GM23338 (cell line): ENCODE measurements around the gene ZNF281. TPM values are rescaled to one million over a fixed set of nuclear protein-coding genes. Genes with fewer than 3 reads are reported as not detected.

Experiments used
- ATAC-seq: fragments of 200-7000 bp; cut with Tn5 transposase; 3 replicates; pipeline ENCODE4 v1.9.1; 2020
- DNase-seq: peaks from one replicate; pipeline ENCODE4 v3.0.0-alpha.2; 2015; ENCODE audit warnings: low spot score
- H2AFZ ChIP-seq: fragments of 200-600 bp; sonication (generic); 2 replicates; pipeline ENCODE4 v1.8.0; 2016; ENCODE audit warnings: antibody characterized with exemption, mild to moderate bottlenecking, moderate library complexity
- H3F3A ChIP-seq: fragments of 200-600 bp; sonication (generic); replicated peaks from 2 replicates; pipeline ENCODE4 v1.8.0; 2017; ENCODE audit warnings: antibody characterized with exemption, mixed run types, low read depth
- H3K27ac ChIP-seq: fragments of 200-600 bp; sonication (generic); 2 replicates; pipeline ENCODE4 v1.6.1; 2016; ENCODE audit warnings: low read depth
- H3K27me3 ChIP-seq: fragments of 200-600 bp; sonication (generic); 2 replicates; pipeline ENCODE4 v1.8.0; 2016; ENCODE audit warnings: mild to moderate bottlenecking, mixed run types, moderate library complexity; ENCODE audit not compliant: insufficient read depth
- H3K36me3 ChIP-seq: fragments of 200-600 bp; sonication (generic); 2 replicates; pipeline ENCODE4 v1.8.0; 2016; ENCODE audit warnings: mild to moderate bottlenecking; ENCODE audit not compliant: insufficient read depth
- H3K4me1 ChIP-seq: fragments of 200-600 bp; sonication (generic); 2 replicates; pipeline ENCODE4 v1.8.0; 2016; ENCODE audit warnings: mild to moderate bottlenecking, moderate library complexity; ENCODE audit not compliant: insufficient read depth
- H3K4me2 ChIP-seq: fragments of 200-600 bp; sonication (generic); 2 replicates; pipeline ENCODE4 v1.7.1; 2017; ENCODE audit warnings: mixed run types
- H3K4me3 ChIP-seq: fragments of 200-600 bp; sonication (generic); 2 replicates; pipeline ENCODE4 v1.6.1; 2016; ENCODE audit warnings: mixed run types
- H3K79me2 ChIP-seq: fragments of 200-600 bp; sonication (generic); replicated peaks from 2 replicates; pipeline ENCODE4 v1.8.0; 2017; ENCODE audit warnings: mild to moderate bottlenecking; ENCODE audit not compliant: insufficient read depth
- H3K9me2 ChIP-seq: fragments of 200-600 bp; sonication (generic); 2 replicates; pipeline ENCODE4 v1.8.0; 2017; ENCODE audit not compliant: insufficient read depth
- H4K20me1 ChIP-seq: fragments of 200-600 bp; sonication (generic); replicated peaks from 2 replicates; pipeline ENCODE4 v1.8.0; 2017; ENCODE audit warnings: mild to moderate bottlenecking; ENCODE audit not compliant: insufficient read depth
- H3K27ac Mint-ChIP-seq: 2 replicates; pipeline ENCODE4 v1.8.0; 2020; ENCODE audit warnings: inconsistent platforms, mild to moderate bottlenecking, moderate library complexity, mixed read lengths
- H3K27me3 Mint-ChIP-seq: 3 replicates; pipeline ENCODE4 v1.8.0; 2022; ENCODE audit warnings: low read depth, mild to moderate bottlenecking, moderate library complexity, mixed read lengths, inconsistent platforms; ENCODE audit not compliant: insufficient read depth, poor library complexity
- H3K36me3 Mint-ChIP-seq: 3 replicates; pipeline ENCODE4 v1.8.0; 2021; ENCODE audit warnings: low read depth, mild to moderate bottlenecking, inconsistent platforms, moderate library complexity, mixed read lengths
- H3K4me1 Mint-ChIP-seq: 3 replicates; pipeline ENCODE4 v1.8.0; 2020; ENCODE audit warnings: mild to moderate bottlenecking, inconsistent platforms, mixed read lengths
- H3K4me3 Mint-ChIP-seq: 3 replicates; pipeline ENCODE4 v1.8.0; 2021; ENCODE audit warnings: moderate library complexity, mild to moderate bottlenecking, inconsistent platforms, mixed read lengths
- H3K9me3 Mint-ChIP-seq: 3 replicates; pipeline ENCODE4 v1.8.0; 2020; ENCODE audit warnings: moderate library complexity, mild to moderate bottlenecking, inconsistent platforms, mixed read lengths
- CREB1 ChIP-seq: fragments of 250-450 bp; sonication (Bioruptor Pico); IDR thresholded peaks from 2 replicates; pipeline ENCODE4 v1.5.0; 2020; ENCODE audit warnings: low read depth, mild to moderate bottlenecking, moderate library complexity
- CTCF ChIP-seq, 2 experiments: fragments of 200-600 bp in 1 of 2; sonication (generic) in 1 of 2; conservative IDR thresholded peaks; 2 replicates each; pipeline versions ENCODE4 v1.5.1 to v1.6.1; 2016 to 2017; ENCODE audit warnings: antibody characterized with exemption in 2 of 2, low read depth in 2 of 2, mild to moderate bottlenecking in 2 of 2, moderate library complexity in 1 of 2
- ETS1 ChIP-seq: IDR thresholded peaks from 2 replicates; pipeline ENCODE4 v1.6.1; 2016; ENCODE audit warnings: antibody characterized with exemption
- EZH2 ChIP-seq: fragments of 200-600 bp; sonication (generic); IDR thresholded peaks from one replicate; pipeline ENCODE4 v1.8.0; 2017; ENCODE audit warnings: antibody characterized with exemption, mild to moderate bottlenecking, low read depth; ENCODE audit not compliant: unreplicated experiment
- EZH2phosphoT487 ChIP-seq: fragments of 200-600 bp; sonication (generic); IDR thresholded peaks from one replicate; pipeline ENCODE4 v1.8.1; 2018; ENCODE audit warnings: antibody characterized with exemption; ENCODE audit not compliant: unreplicated experiment
- NANOG ChIP-seq: IDR thresholded peaks from 2 replicates; pipeline ENCODE4 v1.6.1; 2016; ENCODE audit warnings: antibody characterized with exemption, borderline replicate concordance
- POLR2AphosphoS5 ChIP-seq: IDR thresholded peaks from 2 replicates; pipeline ENCODE4 v1.6.1; 2016; ENCODE audit warnings: antibody characterized with exemption, low read depth
- REST ChIP-seq: IDR thresholded peaks from one replicate; pipeline ENCODE4 v1.6.1; 2018; ENCODE audit warnings: antibody characterized with exemption; ENCODE audit not compliant: unreplicated experiment
- STAT1 ChIP-seq: IDR thresholded peaks from one replicate; pipeline ENCODE4 v1.6.1; 2016; ENCODE audit warnings: antibody characterized with exemption; ENCODE audit not compliant: unreplicated experiment
- ZNF114 ChIP-seq: fragments of 250-450 bp; sonication (Bioruptor Pico); IDR thresholded peaks from 2 replicates; pipeline ENCODE4 v1.5.0; 2020; ENCODE audit warnings: mild to moderate bottlenecking, moderate library complexity
- ZNF331 ChIP-seq: fragments of 250-450 bp; sonication (Bioruptor Pico); IDR thresholded peaks from 2 replicates; pipeline ENCODE4 v1.5.0; 2020; ENCODE audit warnings: low read depth, mild to moderate bottlenecking, moderate library complexity
- polyA plus RNA-seq: library from polyadenylated mRNA; unstranded; fragments of >200 nt; fragmentation: Nextera tagmentation; extraction: Ambion mirVana; gene quantifications from 2 replicates; pipeline ENCODE4 v1.2.1, GENCODE V29; 2016
- total RNA-seq: library from RNA; depleted of rRNA; stranded (reverse); fragments of >200 nt; shearing (Covaris generic); gene quantifications from 2 replicates; pipeline ENCODE4 v1.2.3, GENCODE V29; 2014

The ZNF281 gene
- total and polyA plus RNA-seq, 2 experiments from 2014 or later, result 62.1 to 79.3 TPM

GRCh38 chr1:200364091-200364759, 45.6 kb downstream of the ZNF281 start:
- no peaks in the 10 kb centered on the region for H3K36me3 ChIP-seq
- peaks cover 12% of the 10 kb centered on the region; the same call in 1 of the 2 replicates for H3F3A ChIP-seq
- ATAC-seq (peak; percentile 41), DNase-seq (peak; percentile 88)
- Mint-ChIP-seq H3K4me1 (peaks cover 42% of the 10 kb centered on the region), H3K27me3 (peaks cover 14% of the 10 kb centered on the region), H3K36me3 (peaks cover 31% of the 10 kb centered on the region), H3K27ac (no peak overlapping the region; the same call in none of the 2 replicates), H3K4me3 (peak overlapping the region; percentile 45), H3K9me3 (no peaks in the 10 kb centered on the region)
- no peaks in the 10 kb centered on the region for H4K20me1 ChIP-seq
- peaks cover 57% of the 10 kb centered on the region for H3K4me1 ChIP-seq
- TF ChIP-seq POLR2AphosphoS5 (no peak), NANOG (peak; percentile 99)
- H3K79me2 ChIP-seq, result no peaks in the 10 kb centered on the region
- no peaks in the 10 kb centered on the region for H3K9me2 ChIP-seq
- H3K4me3 ChIP-seq, result peak overlapping the region; percentile 25
- no peak overlapping the region for H2AFZ ChIP-seq
- peak overlapping the region; percentile 51 for H3K4me2 ChIP-seq
- H3K27ac ChIP-seq, result peak overlapping the region; percentile 97
- no peaks in the 10 kb centered on the region for H3K27me3 ChIP-seq

GRCh38 chr1:200363264-200363933, 46.4 kb downstream of the ZNF281 start:
- Mint-ChIP-seq H3K36me3 (peaks cover 25% of the 10 kb centered on the region), H3K4me1 (peaks cover 33% of the 10 kb centered on the region), H3K27ac (no peak overlapping the region), H3K9me3 (no peaks in the 10 kb centered on the region), H3K27me3 (peaks cover 12% of the 10 kb centered on the region), H3K4me3 (peak overlapping the region; percentile 46; the same call in 2 of the 3 replicates)
- Histone ChIP-seq H3K27me3 (no peaks in the 10 kb centered on the region), H2AFZ (no peak overlapping the region), H3F3A (peaks cover 12% of the 10 kb centered on the region; the same call in 1 of the 2 replicates), H3K27ac (peak overlapping the region; percentile 97), H4K20me1 (no peaks in the 10 kb centered on the region), H3K4me3 (peak overlapping the region; percentile 25), H3K79me2 (no peaks in the 10 kb centered on the region), H3K36me3 (no peaks in the 10 kb centered on the region), H3K4me2 (peak overlapping the region; percentile 51), H3K9me2 (no peaks in the 10 kb centered on the region), H3K4me1 (peaks cover 49% of the 10 kb centered on the region)
- TF ChIP-seq REST, result no peak
- TF ChIP-seq POLR2AphosphoS5, result no peak
- TF ChIP-seq EZH2phosphoT487, result no peak
- no peak for TF ChIP-seq ETS1
- no peak for TF ChIP-seq EZH2
- no peak for TF ChIP-seq ZNF331 (CRISPR knock-in tag)
- TF ChIP-seq CTCF (conservative IDR thresholded peaks at IDR 0.05; ENCODE audit: low read depth in 2 of 2), result no peak
- no peak for TF ChIP-seq CREB1 (CRISPR knock-in tag)
- no peak for TF ChIP-seq STAT1
- no peak for TF ChIP-seq ZNF114
- no peak for TF ChIP-seq NANOG
- ATAC-seq (no peak), DNase-seq (no peak)
